ENCODE data around the gene GPANK1. TPM values are rescaled to one million over a fixed set of nuclear protein-coding genes. Genes with fewer than 3 reads are reported as not detected.

GPANK1 gene
- total and polyA plus RNA-seq, 9 of the 15 experiments (the other 6 are each of a cell fraction or from before 2014, with no cell fraction given): 32.2 to 111 (median 46.3) TPM

- TF ChIP-seq, protein P1, sequence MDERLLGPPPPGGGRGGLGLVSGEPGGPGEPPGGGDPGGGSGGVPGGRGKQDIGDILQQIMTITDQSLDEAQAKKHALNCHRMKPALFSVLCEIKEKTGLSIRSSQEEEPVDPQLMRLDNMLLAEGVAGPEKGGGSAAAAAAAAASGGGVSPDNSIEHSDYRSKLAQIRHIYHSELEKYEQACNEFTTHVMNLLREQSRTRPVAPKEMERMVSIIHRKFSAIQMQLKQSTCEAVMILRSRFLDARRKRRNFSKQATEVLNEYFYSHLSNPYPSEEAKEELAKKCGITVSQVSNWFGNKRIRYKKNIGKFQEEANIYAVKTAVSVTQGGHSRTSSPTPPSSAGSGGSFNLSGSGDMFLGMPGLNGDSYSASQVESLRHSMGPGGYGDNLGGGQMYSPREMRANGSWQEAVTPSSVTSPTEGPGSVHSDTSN (CRISPR knock-in tag; IDR thresholded peaks at IDR 0.05; ENCODE audit: low read depth): no peak
- TF ChIP-seq, protein P1 (tag; conservative IDR thresholded peaks at IDR 0.05; ENCODE audit: low read depth): peak; percentile 94
- no peak for TF ChIP-seq CSDE1 (IDR thresholded peaks at IDR 0.05)
- TF ChIP-seq RCOR1 (IDR thresholded peaks at IDR 0.05; ENCODE audit: borderline replicate concordance in 1 of 2, low read depth in 2 of 2, low read length in 2 of 2): peak; percentile 17 to 51; a peak in 2 of 4 replicates
- TF ChIP-seq NBN (IDR thresholded peaks at IDR 0.05; ENCODE audit: low read depth): no peak
- TF ChIP-seq MXI1 (IDR thresholded peaks at IDR 0.05; ENCODE audit: low read depth, low read length): peak; percentile 84
- TF ChIP-seq MCM5 (IDR thresholded peaks at IDR 0.05; ENCODE audit: low read depth): no peak
- TF ChIP-seq CEBPZ (IDR thresholded peaks at IDR 0.05; ENCODE audit: borderline replicate concordance, low read depth, low read length): no peak
- TF ChIP-seq SIN3B (IDR thresholded peaks at IDR 0.05; ENCODE audit: low read depth): no peak
- peak; percentile 27; the same call in 1 of the 2 replicates for TF ChIP-seq ZNF583 (CRISPR knock-in tag; IDR thresholded peaks at IDR 0.05)
- no peak for TF ChIP-seq CLOCK (CRISPR knock-in tag; IDR thresholded peaks at IDR 0.05; ENCODE audit: borderline replicate concordance)
- TF ChIP-seq, protein P2, sequence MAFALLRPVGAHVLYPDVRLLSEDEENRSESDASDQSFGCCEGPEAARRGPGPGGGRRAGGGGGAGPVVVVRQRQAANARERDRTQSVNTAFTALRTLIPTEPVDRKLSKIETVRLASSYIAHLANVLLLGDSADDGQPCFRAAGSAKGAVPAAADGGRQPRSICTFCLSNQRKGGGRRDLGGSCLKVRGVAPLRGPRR (CRISPR knock-in tag; IDR thresholded peaks at IDR 0.05): 0 out of 2 replicates have a peak, but pooled peaks have one; percentile 20
- TF ChIP-seq CHD1 (IDR thresholded peaks at IDR 0.05; ENCODE audit: low read length): peak; percentile 96
- peak in 1 of 2 experiments; percentile 90; a peak in 2 of 4 replicates for TF ChIP-seq SIN3A (IDR thresholded peaks at IDR 0.05; ENCODE audit: borderline replicate concordance in 2 of 2, control insufficient read depth in 1 of 2, low read depth in 2 of 2, low read length in 2 of 2)
- no peak; the same call in 1 of the 2 replicates for TF ChIP-seq SMAD3 (CRISPR knock-in tag; conservative IDR thresholded peaks at IDR 0.05)
- no peak for TF ChIP-seq SRSF1 (IDR thresholded peaks at IDR 0.05; ENCODE audit: low read depth, low read length)
These were observed 13.1 kb downstream of the GPANK1 start (continued) for GRCh38 chr6:31651602-31652191.
